Measurements from ENCODE around the gene CTLA4.

The CTLA4 gene

GRCh38 chr2:203891474-203891873 is 23.9 kb downstream of the CTLA4 start:
- Mint-ChIP-seq H3K27me3 (no peaks in the 10 kb centered on the region), H3K4me3 (peak overlapping the region; percentile 24), H3K9me3 (peaks cover 10% of the 10 kb centered on the region), H3K4me1 (ENCODE audit: low read depth) (peaks cover 86% of the 10 kb centered on the region), H3K27ac (peak overlapping the region; percentile 88), H3K36me3 (ENCODE audit: low read depth) (no peaks in the 10 kb centered on the region)
- peak; percentile 59 for DNase-seq

GRCh38 chr2:203892207-203892606 is 24.6 kb downstream of the CTLA4 start:
- Mint-ChIP-seq H3K4me3 (no peak overlapping the region), H3K9me3 (peaks cover 10% of the 10 kb centered on the region), H3K4me1 (ENCODE audit: low read depth) (peaks cover 86% of the 10 kb centered on the region), H3K27ac (peak overlapping the region; percentile 88), H3K36me3 (ENCODE audit: low read depth) (no peaks in the 10 kb centered on the region), H3K27me3 (no peaks in the 10 kb centered on the region)
- DNase-seq: no peak

- no peak for DNase-seq
- Mint-ChIP-seq H3K27ac (peak overlapping the region; percentile 91), H3K9me3 (peaks cover 7% of the 10 kb centered on the region), H3K4me1 (ENCODE audit: low read depth) (peaks cover 84% of the 10 kb centered on the region), H3K36me3 (ENCODE audit: low read depth) (no peaks in the 10 kb centered on the region), H3K27me3 (no peaks in the 10 kb centered on the region), H3K4me3 (no peak overlapping the region)
Observed at GRCh38 chr2:203893401-203893800, 25.8 kb downstream of the CTLA4 start.

GRCh38 chr2:203893840-203894239 is 26.3 kb downstream of the CTLA4 start:
- Mint-ChIP-seq H3K4me3 (no peak overlapping the region), H3K27ac (peak overlapping the region; percentile 91), H3K9me3 (peaks cover 7% of the 10 kb centered on the region), H3K27me3 (no peaks in the 10 kb centered on the region), H3K4me1 (ENCODE audit: low read depth) (peaks cover 83% of the 10 kb centered on the region), H3K36me3 (ENCODE audit: low read depth) (no peaks in the 10 kb centered on the region)
- no peak for DNase-seq

GRCh38 chr2:203894262-203894661 is 26.7 kb downstream of the CTLA4 start:
- Mint-ChIP-seq H3K9me3 (peaks cover 7% of the 10 kb centered on the region), H3K4me1 (ENCODE audit: low read depth) (peaks cover 83% of the 10 kb centered on the region), H3K4me3 (no peak overlapping the region), H3K36me3 (ENCODE audit: low read depth) (no peaks in the 10 kb centered on the region), H3K27ac (peak overlapping the region; percentile 91), H3K27me3 (no peaks in the 10 kb centered on the region)
- DNase-seq: no peak

GRCh38 chr2:203897544-203897943 is 30.0 kb downstream of the CTLA4 start:
- Mint-ChIP-seq H3K4me3 (no peak overlapping the region), H3K27ac (peak overlapping the region; percentile 67), H3K9me3 (peaks cover 16% of the 10 kb centered on the region), H3K27me3 (no peaks in the 10 kb centered on the region), H3K4me1 (ENCODE audit: low read depth) (peaks cover 52% of the 10 kb centered on the region), H3K36me3 (ENCODE audit: low read depth) (peaks cover 14% of the 10 kb centered on the region)
- no peak for DNase-seq

- Mint-ChIP-seq H3K36me3 (ENCODE audit: low read depth) (peaks cover 15% of the 10 kb centered on the region), H3K4me3 (no peak overlapping the region), H3K27ac (no peak overlapping the region), H3K27me3 (no peaks in the 10 kb centered on the region), H3K9me3 (peaks cover 18% of the 10 kb centered on the region), H3K4me1 (ENCODE audit: low read depth) (peaks cover 46% of the 10 kb centered on the region)
- DNase-seq: no peak
Observed at GRCh38 chr2:203898657-203899056, 31.1 kb downstream of the CTLA4 start.

- H3K4me3 Mint-ChIP-seq: no peak overlapping the region
- H3K27me3 Mint-ChIP-seq: no peaks in the 10 kb centered on the region
- H3K9me3 Mint-ChIP-seq: peaks cover 23% of the 10 kb centered on the region
- DNase-seq: no peak
- H3K4me1 Mint-ChIP-seq (ENCODE audit: low read depth): peaks cover 30% of the 10 kb centered on the region
- peaks cover 16% of the 10 kb centered on the region for H3K36me3 Mint-ChIP-seq (ENCODE audit: low read depth)
- H3K27ac Mint-ChIP-seq: no peak overlapping the region
Observed at GRCh38 chr2:203900253-203900652, 32.7 kb downstream of the CTLA4 start.

GRCh38 chr2:203904022-203904421 is 36.5 kb downstream of the CTLA4 start:
- Mint-ChIP-seq H3K36me3 (ENCODE audit: low read depth) (peaks cover 16% of the 10 kb centered on the region), H3K4me1 (ENCODE audit: low read depth) (peaks cover 15% of the 10 kb centered on the region), H3K27me3 (no peaks in the 10 kb centered on the region), H3K4me3 (no peak overlapping the region), H3K9me3 (peaks cover 23% of the 10 kb centered on the region), H3K27ac (no peak overlapping the region)
- no peak for DNase-seq

- peaks cover 15% of the 10 kb centered on the region for H3K36me3 Mint-ChIP-seq (ENCODE audit: low read depth)
- DNase-seq: no peak
- H3K4me3 Mint-ChIP-seq: no peak overlapping the region
- no peaks in the 10 kb centered on the region for H3K27me3 Mint-ChIP-seq
- peaks cover 28% of the 10 kb centered on the region for H3K4me1 Mint-ChIP-seq (ENCODE audit: low read depth)
- peaks cover 22% of the 10 kb centered on the region for H3K9me3 Mint-ChIP-seq
- no peak overlapping the region for H3K27ac Mint-ChIP-seq
Observed at GRCh38 chr2:203905656-203906055, 38.1 kb downstream of the CTLA4 start.

GRCh38 chr2:203908066-203908796 is 40.7 kb downstream of the CTLA4 start:
- peaks cover 7% of the 10 kb centered on the region for H3K9me3 Mint-ChIP-seq
- H3K4me3 Mint-ChIP-seq: no peak overlapping the region
- no peak for DNase-seq
- H3K27me3 Mint-ChIP-seq: no peaks in the 10 kb centered on the region
- peaks cover 2% of the 10 kb centered on the region for H3K36me3 Mint-ChIP-seq (ENCODE audit: low read depth)
- H3K27ac Mint-ChIP-seq: peak overlapping the region; percentile 72
- H3K4me1 Mint-ChIP-seq (ENCODE audit: low read depth): peaks cover 28% of the 10 kb centered on the region

GRCh38 chr2:203908797-203909185 is 41.2 kb downstream of the CTLA4 start:
- no peaks in the 10 kb centered on the region for H3K27me3 Mint-ChIP-seq
- H3K9me3 Mint-ChIP-seq: peaks cover 4% of the 10 kb centered on the region
- DNase-seq: no peak
- H3K27ac Mint-ChIP-seq: peak overlapping the region; percentile 72
- no peaks in the 10 kb centered on the region for H3K36me3 Mint-ChIP-seq (ENCODE audit: low read depth)
- H3K4me1 Mint-ChIP-seq (ENCODE audit: low read depth): peaks cover 28% of the 10 kb centered on the region
- H3K4me3 Mint-ChIP-seq: no peak overlapping the region

GRCh38 chr2:203909261-203909967 is 41.8 kb downstream of the CTLA4 start:
- H3K4me3 Mint-ChIP-seq: peak overlapping the region; percentile 49
- no peak for DNase-seq
- peaks cover 3% of the 10 kb centered on the region for H3K9me3 Mint-ChIP-seq
- H3K4me1 Mint-ChIP-seq (ENCODE audit: low read depth): peaks cover 34% of the 10 kb centered on the region
- peak overlapping the region; percentile 82 for H3K27ac Mint-ChIP-seq
- H3K36me3 Mint-ChIP-seq (ENCODE audit: low read depth): no peaks in the 10 kb centered on the region
- H3K27me3 Mint-ChIP-seq: no peaks in the 10 kb centered on the region

GRCh38 chr2:203909974-203910373 is 42.4 kb downstream of the CTLA4 start:
- Mint-ChIP-seq H3K27me3 (no peaks in the 10 kb centered on the region), H3K4me3 (peak overlapping the region; percentile 49), H3K9me3 (no peaks in the 10 kb centered on the region), H3K36me3 (ENCODE audit: low read depth) (no peaks in the 10 kb centered on the region), H3K27ac (peak overlapping the region; percentile 82), H3K4me1 (ENCODE audit: low read depth) (peaks cover 39% of the 10 kb centered on the region)
- no peak for DNase-seq

GRCh38 chr2:203913947-203914346 is 46.4 kb downstream of the CTLA4 start:
- Mint-ChIP-seq H3K9me3 (no peaks in the 10 kb centered on the region), H3K36me3 (ENCODE audit: low read depth) (no peaks in the 10 kb centered on the region), H3K27ac (no peak overlapping the region), H3K4me3 (no peak overlapping the region), H3K4me1 (ENCODE audit: low read depth) (peaks cover 52% of the 10 kb centered on the region), H3K27me3 (no peaks in the 10 kb centered on the region)
- no peak for DNase-seq

Data from activated T-cell treated with anti-CD3 and anti-CD28 coated beads, Interleukin-2, amount 50 U/mL, for 24 hours (primary cell).